OCI-LY1 (cell line): ENCODE data around the gene ANKRD11.
A peak's percentile ranks its signal among the peaks of the same experiment; 100 is the strongest.

Experiments
- H2AFZ ChIP-seq: fragments of 200-600 bp; sonication (generic), shearing (Covaris generic); 2 replicates; pipeline ENCODE4 v1.6.0; 2014; ENCODE audit warnings: antibody characterized with exemption, mild to moderate bottlenecking, low read length
- H3F3A ChIP-seq: fragments of 200-600 bp; sonication (generic), shearing (Covaris generic); 2 replicates; pipeline ENCODE4 v1.6.0; 2014; ENCODE audit warnings: mild to moderate bottlenecking, antibody characterized with exemption, low read length, moderate library complexity; ENCODE audit not compliant: insufficient read depth
- H3K27ac ChIP-seq: fragments of 200-600 bp; sonication (generic); 2 replicates; pipeline ENCODE4 v1.5.1; 2014; ENCODE audit warnings: low read length, mixed run types, mild to moderate bottlenecking, low read depth; ENCODE audit not compliant: poor library complexity, severe bottlenecking
- H3K27me3 ChIP-seq: fragments of 200-600 bp; sonication (generic); 2 replicates; pipeline ENCODE4 v1.6.0; 2014; ENCODE audit warnings: antibody characterized with exemption, mild to moderate bottlenecking, low read length, moderate library complexity; ENCODE audit not compliant: insufficient read depth
- H3K36me3 ChIP-seq: fragments of 200-600 bp; sonication (generic); 2 replicates; pipeline ENCODE4 v1.6.1; 2014; ENCODE audit warnings: mild to moderate bottlenecking, antibody characterized with exemption, low read length, moderate library complexity, mixed read lengths; ENCODE audit not compliant: insufficient read depth
- H3K4me1 ChIP-seq: fragments of 200-600 bp; sonication (generic); 2 replicates; pipeline ENCODE4 v1.5.1; 2014; ENCODE audit warnings: mild to moderate bottlenecking, low read length, moderate library complexity; ENCODE audit not compliant: insufficient read depth, severe bottlenecking
- H3K4me2 ChIP-seq: fragments of 200-600 bp; sonication (generic), shearing (Covaris generic); 2 replicates; pipeline ENCODE4 v1.6.1; 2014; ENCODE audit warnings: low read length
- H3K4me3 ChIP-seq: fragments of 200-600 bp; sonication (generic); 2 replicates; pipeline ENCODE4 v1.5.1; 2014; ENCODE audit warnings: low read length, low read depth, mild to moderate bottlenecking, mixed read lengths; ENCODE audit not compliant: poor library complexity, severe bottlenecking
- H3K79me2 ChIP-seq: fragments of 200-600 bp; shearing (Covaris generic); 2 replicates; pipeline ENCODE4 v1.6.1; 2016; ENCODE audit warnings: mixed run types, low read length, mixed read lengths; ENCODE audit not compliant: insufficient read depth
- H3K9ac ChIP-seq: fragments of 200-600 bp; sonication (generic), shearing (Covaris generic); 2 replicates; pipeline ENCODE4 v1.6.1; 2014; ENCODE audit warnings: mild to moderate bottlenecking, low read length, mixed read lengths
- H3K9me2 ChIP-seq: fragments of 200-600 bp; sonication (generic), shearing (Covaris generic); 2 replicates; pipeline ENCODE4 v1.6.1; 2014; ENCODE audit warnings: low read depth, mild to moderate bottlenecking, low read length, mixed read lengths
- H3K9me3 ChIP-seq: fragments of 200-600 bp; shearing (Covaris generic); 2 replicates; pipeline ENCODE4 v1.6.1; 2014; ENCODE audit warnings: low read length, mixed read lengths
- H4K20me1 ChIP-seq: fragments of 200-600 bp; sonication (generic), shearing (Covaris generic); 2 replicates; pipeline ENCODE4 v1.6.0; 2016; ENCODE audit warnings: mild to moderate bottlenecking, low read length; ENCODE audit not compliant: insufficient read depth
- CTCF ChIP-seq: fragments of 200-600 bp; sonication (generic), shearing (Covaris generic); IDR thresholded peaks from 2 replicates; pipeline ENCODE4 v1.5.1; 2017; ENCODE audit warnings: mild to moderate bottlenecking, antibody characterized with exemption, low read length, moderate library complexity, mixed read lengths
- EZH2 ChIP-seq: fragments of 200-600 bp; sonication (generic), shearing (Covaris generic); IDR thresholded peaks from 2 replicates; pipeline ENCODE4 v1.8.0; 2017; ENCODE audit warnings: borderline replicate concordance, mixed run types, mild to moderate bottlenecking, antibody characterized with exemption, low read length, moderate library complexity, mixed read lengths

ANKRD11 gene

GRCh38 chr16:89489040-89489897, 1.1 kb downstream of the ANKRD11 start:
- no peak for TF ChIP-seq EZH2
- H3F3A ChIP-seq: no peaks in the 10 kb centered on the region
- peak overlapping the region; percentile 83 for H3K9ac ChIP-seq
- H3K9me3 ChIP-seq: no peaks in the 10 kb centered on the region
- peaks cover 6% of the 10 kb centered on the region; the same call in 1 of the 2 replicates for H4K20me1 ChIP-seq
- no peaks in the 10 kb centered on the region for H3K27me3 ChIP-seq
- H3K36me3 ChIP-seq: peaks cover 5% of the 10 kb centered on the region
- no peak overlapping the region for H2AFZ ChIP-seq
- H3K4me1 ChIP-seq: peaks cover 60% of the 10 kb centered on the region
- peak overlapping the region; percentile 99 for H3K4me2 ChIP-seq
- H3K79me2 ChIP-seq: peaks cover 47% of the 10 kb centered on the region
- H3K27ac ChIP-seq: peak overlapping the region; percentile 83
- peak overlapping the region; percentile 77 for H3K4me3 ChIP-seq
- no peaks in the 10 kb centered on the region for H3K9me2 ChIP-seq

- Histone ChIP-seq H3K79me2 (peaks cover 82% of the 10 kb centered on the region), H3K9ac (peak overlapping the region; percentile 14; the same call in 1 of the 2 replicates), H3K27ac (peak overlapping the region; percentile 59), H3K4me1 (peaks cover 78% of the 10 kb centered on the region), H3K4me3 (no peak overlapping the region), H3F3A (no peaks in the 10 kb centered on the region), H3K9me2 (no peaks in the 10 kb centered on the region), H4K20me1 (peaks cover 11% of the 10 kb centered on the region; the same call in 1 of the 2 replicates), H3K4me2 (peak overlapping the region; percentile 34), H3K27me3 (no peaks in the 10 kb centered on the region), H3K9me3 (no peaks in the 10 kb centered on the region), H3K36me3 (peaks cover 13% of the 10 kb centered on the region), H2AFZ (no peak overlapping the region)
- no peak for TF ChIP-seq CTCF
- TF ChIP-seq EZH2: no peak
These were observed 4.6 kb downstream of the ANKRD11 start for GRCh38 chr16:89485701-89486246.

GRCh38 chr16:89484923-89485679, 5.3 kb downstream of the ANKRD11 start:
- Histone ChIP-seq H4K20me1 (peaks cover 11% of the 10 kb centered on the region; the same call in 1 of the 2 replicates), H3K4me3 (no peak overlapping the region), H3K27ac (peak overlapping the region; percentile 59), H3K36me3 (peaks cover 13% of the 10 kb centered on the region), H2AFZ (no peak overlapping the region), H3K9me3 (no peaks in the 10 kb centered on the region), H3K27me3 (no peaks in the 10 kb centered on the region), H3K9ac (no peak overlapping the region; the same call in 1 of the 2 replicates), H3K9me2 (no peaks in the 10 kb centered on the region), H3F3A (no peaks in the 10 kb centered on the region), H3K79me2 (peaks cover 89% of the 10 kb centered on the region), H3K4me2 (peak overlapping the region; percentile 34), H3K4me1 (peaks cover 83% of the 10 kb centered on the region)
- TF ChIP-seq EZH2 (no peak), CTCF (no peak)
